GM12865 (cell line): ENCODE results near the gene ASCC2.

Experiments used
- DNase-seq: peaks from one replicate; pipeline ENCODE4 v3.0.0; 2010; ENCODE audit warnings: low read depth
- H3K4me3 ChIP-seq: 2 replicates; pipeline ENCODE4 v1.5.1; 2011; ENCODE audit warnings: mild to moderate bottlenecking, low read depth, low read length, control low read depth
- TF ChIP-seq, protein P1 (sequence below): IDR thresholded peaks from 2 replicates; pipeline ENCODE4 v1.5.1; 2011; ENCODE audit warnings: low read length, control low read depth, low read depth, inconsistent platforms; ENCODE audit not compliant: insufficient read depth; ENCODE audit errors: missing control alignments

The ASCC2 gene

GRCh38 chr22:29855611-29856181 is 17.6 kb upstream of the ASCC2 start:
- no peak for DNase-seq
- TF ChIP-seq, protein P1, sequence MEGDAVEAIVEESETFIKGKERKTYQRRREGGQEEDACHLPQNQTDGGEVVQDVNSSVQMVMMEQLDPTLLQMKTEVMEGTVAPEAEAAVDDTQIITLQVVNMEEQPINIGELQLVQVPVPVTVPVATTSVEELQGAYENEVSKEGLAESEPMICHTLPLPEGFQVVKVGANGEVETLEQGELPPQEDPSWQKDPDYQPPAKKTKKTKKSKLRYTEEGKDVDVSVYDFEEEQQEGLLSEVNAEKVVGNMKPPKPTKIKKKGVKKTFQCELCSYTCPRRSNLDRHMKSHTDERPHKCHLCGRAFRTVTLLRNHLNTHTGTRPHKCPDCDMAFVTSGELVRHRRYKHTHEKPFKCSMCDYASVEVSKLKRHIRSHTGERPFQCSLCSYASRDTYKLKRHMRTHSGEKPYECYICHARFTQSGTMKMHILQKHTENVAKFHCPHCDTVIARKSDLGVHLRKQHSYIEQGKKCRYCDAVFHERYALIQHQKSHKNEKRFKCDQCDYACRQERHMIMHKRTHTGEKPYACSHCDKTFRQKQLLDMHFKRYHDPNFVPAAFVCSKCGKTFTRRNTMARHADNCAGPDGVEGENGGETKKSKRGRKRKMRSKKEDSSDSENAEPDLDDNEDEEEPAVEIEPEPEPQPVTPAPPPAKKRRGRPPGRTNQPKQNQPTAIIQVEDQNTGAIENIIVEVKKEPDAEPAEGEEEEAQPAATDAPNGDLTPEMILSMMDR: no peak
- H3K4me3 ChIP-seq: no peak overlapping the region

DNA sequence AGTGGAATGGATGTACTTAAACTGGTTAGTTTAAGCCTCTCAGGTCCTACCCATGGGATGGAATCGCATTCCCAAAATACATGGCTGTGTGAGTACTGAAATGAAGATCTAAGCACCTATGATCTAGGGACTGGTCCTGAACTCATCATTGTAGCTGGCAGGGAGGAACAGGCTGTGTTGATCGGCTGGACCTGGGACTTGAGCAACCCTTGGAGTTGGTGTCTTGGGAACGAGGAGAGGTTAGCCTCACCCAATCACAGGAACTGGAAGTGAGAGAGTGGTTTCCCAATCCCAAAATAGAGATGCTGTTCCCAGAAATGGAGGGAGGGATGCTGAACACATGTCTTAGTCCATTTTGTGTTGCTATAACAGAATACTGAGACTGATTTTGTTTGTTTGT is 16.4 kb upstream of the ASCC2 start:
- no peak for DNase-seq
- no peak overlapping the region for H3K4me3 ChIP-seq
- TF ChIP-seq, protein P1: no peak

GRCh38 chr22:29848111-29848510 is 10.0 kb upstream of the ASCC2 start:
- H3K4me3 ChIP-seq: no peak overlapping the region
- no peak for DNase-seq
- TF ChIP-seq, protein P1: no peak

DNA sequence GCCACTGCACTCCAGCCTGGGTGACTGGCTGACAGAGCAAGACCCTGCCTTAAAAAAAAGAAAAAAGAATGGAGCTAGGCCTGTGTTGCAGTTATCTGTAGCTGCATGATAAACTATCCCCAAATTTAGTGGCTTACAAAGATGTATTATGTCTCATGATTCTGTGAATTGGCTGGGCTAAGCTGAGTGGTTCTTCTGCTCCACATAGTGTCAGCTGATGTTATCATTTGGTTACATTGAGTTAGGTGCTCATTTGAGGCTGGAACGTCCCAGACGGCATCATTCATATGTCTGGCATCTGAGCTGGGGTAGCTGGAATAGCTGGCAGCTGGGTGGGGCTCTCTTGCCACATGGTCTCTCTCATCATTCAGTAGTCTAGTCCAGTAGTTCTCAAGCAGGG is 8.2 kb upstream of the ASCC2 start:
- DNase-seq: no peak
- TF ChIP-seq, protein P1: no peak
- H3K4me3 ChIP-seq: no peak overlapping the region

DNA sequence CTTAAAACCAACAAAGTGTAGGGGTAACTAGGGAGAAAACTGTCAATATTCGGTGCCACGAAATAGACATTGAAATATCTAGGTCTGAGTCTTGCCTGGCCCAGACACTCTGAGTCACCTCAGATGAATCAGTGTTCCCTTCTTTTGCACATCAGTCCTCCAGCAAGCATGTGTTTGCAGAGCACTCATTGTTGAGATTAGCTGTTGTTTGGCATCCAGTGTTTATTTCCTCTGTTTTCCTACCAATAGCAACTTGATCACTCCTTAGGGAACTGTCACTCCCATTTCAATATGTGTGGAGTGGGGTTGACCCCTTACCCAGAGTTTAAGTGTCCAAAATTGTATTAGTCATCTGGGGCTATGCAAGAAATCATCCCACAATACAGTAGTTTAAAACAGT is 4.7 kb upstream of the ASCC2 start:
- no peak overlapping the region for H3K4me3 ChIP-seq
- TF ChIP-seq, protein P1: no peak
- DNase-seq: no peak

- TF ChIP-seq, protein P1: no peak
- no peak for DNase-seq
- no peak overlapping the region for H3K4me3 ChIP-seq
Measured at GRCh38 chr22:29842172-29842571, 4.1 kb upstream of the ASCC2 start.

- TF ChIP-seq, protein P1: no peak
- H3K4me3 ChIP-seq: no peak overlapping the region
- no peak for DNase-seq
Measured at GRCh38 chr22:29840498-29840897, 2.4 kb upstream of the ASCC2 start.
